Thyroid gland (tissue), 4 donors: ENCODE results near the gene RNF166.

Experiments used
- POLR2A ChIP-seq, 2 donors: fragments of 450-650 bp; IDR thresholded peaks; one replicate each; pipeline ENCODE4 v1.6.1; 2017; ENCODE audit warnings: antibody characterized with exemption in 2 of 2, mild to moderate bottlenecking in 2 of 2, moderate library complexity in 1 of 2
- TF ChIP-seq, protein P1 (sequence below), 6 experiments: fragments of 200-600 bp in 3 of 6; fragments of 450-650 bp in 3 of 6; sonication (generic) in 3 of 6; IDR thresholded peaks; one replicate each; pipeline ENCODE4 v1.5.1; 2016 to 2019; ENCODE audit warnings: antibody characterized with exemption in 6 of 6, mild to moderate bottlenecking in 2 of 6, inconsistent platforms in 1 of 6, moderate library complexity in 1 of 6

DNA sequence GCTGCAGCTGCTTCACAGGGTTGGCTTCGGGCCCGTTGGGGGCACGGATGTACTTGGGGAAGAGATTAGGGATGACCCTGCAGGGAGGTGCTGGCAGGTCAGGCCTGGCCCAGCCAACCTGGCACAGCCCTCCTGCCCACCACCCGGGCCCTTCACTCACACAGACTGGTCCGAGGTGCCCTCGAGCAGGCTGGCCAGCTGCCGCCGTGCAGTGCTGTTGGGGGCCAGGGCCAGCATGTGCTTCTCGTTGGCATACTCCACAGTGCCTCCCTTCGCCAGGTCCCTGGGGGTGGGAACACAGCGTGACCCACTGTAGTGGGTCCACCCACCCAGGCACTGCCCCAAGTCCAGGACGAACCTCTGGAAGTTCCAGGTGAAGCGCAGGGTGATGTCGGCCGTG, 10.0 kb upstream of the RNF166 start:
- no peak for TF ChIP-seq POLR2A (IDR thresholded peaks at IDR 0.05)
- TF ChIP-seq, protein P1, sequence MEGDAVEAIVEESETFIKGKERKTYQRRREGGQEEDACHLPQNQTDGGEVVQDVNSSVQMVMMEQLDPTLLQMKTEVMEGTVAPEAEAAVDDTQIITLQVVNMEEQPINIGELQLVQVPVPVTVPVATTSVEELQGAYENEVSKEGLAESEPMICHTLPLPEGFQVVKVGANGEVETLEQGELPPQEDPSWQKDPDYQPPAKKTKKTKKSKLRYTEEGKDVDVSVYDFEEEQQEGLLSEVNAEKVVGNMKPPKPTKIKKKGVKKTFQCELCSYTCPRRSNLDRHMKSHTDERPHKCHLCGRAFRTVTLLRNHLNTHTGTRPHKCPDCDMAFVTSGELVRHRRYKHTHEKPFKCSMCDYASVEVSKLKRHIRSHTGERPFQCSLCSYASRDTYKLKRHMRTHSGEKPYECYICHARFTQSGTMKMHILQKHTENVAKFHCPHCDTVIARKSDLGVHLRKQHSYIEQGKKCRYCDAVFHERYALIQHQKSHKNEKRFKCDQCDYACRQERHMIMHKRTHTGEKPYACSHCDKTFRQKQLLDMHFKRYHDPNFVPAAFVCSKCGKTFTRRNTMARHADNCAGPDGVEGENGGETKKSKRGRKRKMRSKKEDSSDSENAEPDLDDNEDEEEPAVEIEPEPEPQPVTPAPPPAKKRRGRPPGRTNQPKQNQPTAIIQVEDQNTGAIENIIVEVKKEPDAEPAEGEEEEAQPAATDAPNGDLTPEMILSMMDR (IDR thresholded peaks at IDR 0.05) = no peak
